IgD-negative memory B cell (primary cell): Measurements from ENCODE around the gene PTPRM. TPM values are rescaled to one million over a fixed set of nuclear protein-coding genes. Genes with fewer than 3 reads are reported as not detected.

Experiments
- H3K27ac Mint-ChIP-seq, 3 donors: one replicate each; pipeline ENCODE4 v1.8.0; 2020 to 2022; ENCODE audit warnings: mild to moderate bottlenecking in 3 of 3, mixed read lengths in 3 of 3, moderate library complexity in 1 of 3
- H3K27me3 Mint-ChIP-seq: one replicate; pipeline ENCODE4 v1.8.0; 2021; ENCODE audit warnings: mixed read lengths
- H3K36me3 Mint-ChIP-seq: one replicate; pipeline ENCODE4 v1.8.0; 2020; ENCODE audit warnings: mild to moderate bottlenecking, mixed read lengths
- H3K4me1 Mint-ChIP-seq, 3 donors: one replicate each; pipeline ENCODE4 v1.8.0; 2020 to 2022; ENCODE audit warnings: mixed read lengths in 3 of 3, mild to moderate bottlenecking in 1 of 3
- H3K4me3 Mint-ChIP-seq, 4 donors: one replicate each; pipeline ENCODE4 v1.8.0; 2020 to 2022; ENCODE audit warnings: mild to moderate bottlenecking in 4 of 4, mixed read lengths in 4 of 4, moderate library complexity in 3 of 4
- H3K9me3 Mint-ChIP-seq, 3 donors: one replicate each; pipeline ENCODE4 v1.8.0; 2020 to 2021; ENCODE audit warnings: mixed read lengths in 3 of 3, mild to moderate bottlenecking in 1 of 3
- polyA plus RNA-seq: library from polyadenylated mRNA; unstranded; fragments of 300-500 nt; fragmentation: Illumina TruSeq; gene quantifications from one replicate; pipeline ENCODE4 v1.2.3, GENCODE V29; 2021

The PTPRM gene
- polyA plus RNA-seq, 1 donor from 2014 or later = 0.61 TPM

GRCh38 chr18:7822435-7823331, 255.6 kb downstream of the PTPRM start:
- Mint-ChIP-seq H3K36me3 (peaks cover 1% of the 10 kb centered on the region), H3K27me3 (no peaks in the 10 kb centered on the region), H3K4me3 (no peak overlapping the region), H3K4me1 (no peaks in the 10 kb centered on the region), H3K9me3 (no peaks in the 10 kb centered on the region), H3K27ac (no peak overlapping the region)

DNA sequence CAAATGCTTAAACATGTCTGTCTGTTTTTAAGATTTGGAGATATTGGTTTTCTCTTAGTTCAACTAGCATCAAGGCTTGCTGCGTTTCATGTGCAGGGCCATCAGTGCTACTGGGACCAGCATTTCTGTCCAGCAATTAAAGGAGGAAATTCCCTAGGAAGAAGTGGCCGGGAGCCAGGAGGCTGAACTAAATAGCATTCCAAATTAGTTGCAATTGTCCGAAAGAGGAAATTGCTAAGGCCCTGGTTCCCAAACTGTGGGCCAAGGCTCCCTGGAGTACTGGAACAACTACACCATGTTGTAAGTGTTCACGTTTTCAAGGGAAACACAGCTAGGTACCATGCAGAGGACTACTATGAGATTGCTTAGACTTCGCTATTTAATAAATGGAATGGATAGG, 257.9 kb downstream of the PTPRM start:
- Mint-ChIP-seq H3K36me3 (no peaks in the 10 kb centered on the region), H3K4me1 (no peaks in the 10 kb centered on the region), H3K9me3 (peaks cover 0 to 1% (median 0%) of the 10 kb centered on the region in 3 donors), H3K4me3 (no peak overlapping the region), H3K27me3 (no peaks in the 10 kb centered on the region), H3K27ac (no peak overlapping the region)

- no peak overlapping the region for H3K4me3 Mint-ChIP-seq
- no peaks in the 10 kb centered on the region for H3K4me1 Mint-ChIP-seq
- H3K27me3 Mint-ChIP-seq = no peaks in the 10 kb centered on the region
- H3K36me3 Mint-ChIP-seq = peaks cover 1% of the 10 kb centered on the region
- H3K9me3 Mint-ChIP-seq = peaks cover 1 to 5% (median 5%) of the 10 kb centered on the region in 3 donors
- H3K27ac Mint-ChIP-seq = no peak overlapping the region
Measured at GRCh38 chr18:7830468-7830867, 263.4 kb downstream of the PTPRM start.

DNA sequence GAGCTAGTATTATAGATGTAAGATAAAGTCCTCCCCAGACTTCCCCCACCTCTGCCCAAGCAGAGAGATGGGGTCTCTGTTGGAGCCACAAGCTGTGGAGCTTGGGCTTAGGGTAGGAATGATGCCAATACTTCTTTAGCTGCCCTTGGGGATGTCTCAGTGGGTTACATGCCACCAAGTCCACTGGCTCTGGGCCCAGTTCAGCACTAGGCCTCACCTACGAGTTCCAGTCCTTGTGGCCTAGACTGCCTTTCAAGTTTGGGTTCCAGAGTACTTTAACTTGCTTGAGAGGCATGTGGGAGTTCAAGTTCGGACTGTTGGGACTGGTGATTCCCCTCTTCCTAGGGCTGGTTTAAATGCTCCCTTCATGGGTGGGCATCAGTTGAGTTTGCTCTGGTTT, 272.4 kb downstream of the PTPRM start:
- peaks cover 2 to 12% (median 7%) of the 10 kb centered on the region in 3 donors for H3K9me3 Mint-ChIP-seq
- H3K4me1 Mint-ChIP-seq = no peaks in the 10 kb centered on the region
- H3K36me3 Mint-ChIP-seq = no peaks in the 10 kb centered on the region
- H3K27me3 Mint-ChIP-seq = no peaks in the 10 kb centered on the region
- no peak overlapping the region for H3K27ac Mint-ChIP-seq
- no peak overlapping the region for H3K4me3 Mint-ChIP-seq

GRCh38 chr18:7840411-7840810, 273.3 kb downstream of the PTPRM start:
- H3K36me3 Mint-ChIP-seq = no peaks in the 10 kb centered on the region
- peaks cover 4 to 15% (median 13%) of the 10 kb centered on the region in 3 donors for H3K9me3 Mint-ChIP-seq
- H3K27me3 Mint-ChIP-seq = no peaks in the 10 kb centered on the region
- H3K4me1 Mint-ChIP-seq = no peaks in the 10 kb centered on the region
- H3K27ac Mint-ChIP-seq = no peak overlapping the region
- H3K4me3 Mint-ChIP-seq = no peak overlapping the region

GRCh38 chr18:7844017-7844416, 276.9 kb downstream of the PTPRM start:
- no peaks in the 10 kb centered on the region for H3K36me3 Mint-ChIP-seq
- H3K27me3 Mint-ChIP-seq = no peaks in the 10 kb centered on the region
- H3K27ac Mint-ChIP-seq = no peak overlapping the region
- H3K4me1 Mint-ChIP-seq = peaks cover 0 to 1% (median 0%) of the 10 kb centered on the region in 3 donors
- H3K9me3 Mint-ChIP-seq = peaks cover 5 to 20% (median 17%) of the 10 kb centered on the region in 3 donors
- H3K4me3 Mint-ChIP-seq = no peak overlapping the region

DNA sequence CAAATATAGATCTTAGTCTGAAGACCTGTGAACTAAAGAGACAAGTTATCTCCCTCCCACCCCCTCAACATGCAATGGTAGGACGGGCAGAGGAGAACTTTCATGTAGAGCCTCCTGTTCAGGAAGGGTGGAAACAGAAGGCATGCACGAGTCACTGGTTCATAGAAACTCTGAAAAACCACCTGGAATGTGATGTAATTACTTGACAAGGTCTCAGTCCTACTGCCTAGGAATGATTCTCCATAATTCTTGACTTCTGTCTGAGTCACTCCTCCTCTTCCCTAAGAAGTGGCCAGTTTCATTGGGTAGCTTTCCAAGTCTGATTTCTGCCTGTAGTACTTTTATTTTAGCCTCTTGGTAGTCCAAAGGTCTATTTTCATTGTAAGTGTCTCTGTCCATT, 277.3 kb downstream of the PTPRM start:
- H3K36me3 Mint-ChIP-seq = no peaks in the 10 kb centered on the region
- H3K9me3 Mint-ChIP-seq = peaks cover 5 to 20% (median 17%) of the 10 kb centered on the region in 3 donors
- H3K4me1 Mint-ChIP-seq = peaks cover 0 to 1% (median 0%) of the 10 kb centered on the region in 3 donors
- H3K27me3 Mint-ChIP-seq = no peaks in the 10 kb centered on the region
- H3K4me3 Mint-ChIP-seq = no peak overlapping the region
- H3K27ac Mint-ChIP-seq = no peak overlapping the region

DNA sequence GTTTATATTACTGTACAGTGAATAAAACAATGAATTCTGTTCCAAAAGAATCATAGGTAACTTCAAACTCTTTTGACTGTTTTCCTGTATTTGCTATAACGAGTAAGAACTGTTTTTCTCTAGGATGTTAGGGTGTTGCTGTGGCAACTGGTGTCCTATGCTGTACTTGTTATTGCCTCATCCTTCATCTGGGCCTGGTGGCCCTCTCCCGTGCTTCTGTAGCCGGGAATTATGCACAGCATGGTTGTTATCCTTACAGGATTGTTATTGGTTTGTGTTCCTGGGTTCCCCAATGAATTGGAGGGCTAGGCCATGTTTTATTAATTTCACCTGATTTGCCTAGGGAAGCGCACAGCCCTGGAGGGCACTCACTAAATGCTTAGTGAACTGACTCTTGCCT, 279.2 kb downstream of the PTPRM start:
- Mint-ChIP-seq H3K4me3 (no peak overlapping the region), H3K9me3 (peaks cover 7 to 24% (median 17%) of the 10 kb centered on the region in 3 donors), H3K27ac (no peak overlapping the region), H3K4me1 (peaks cover 0 to 1% (median 0%) of the 10 kb centered on the region in 3 donors), H3K27me3 (no peaks in the 10 kb centered on the region), H3K36me3 (no peaks in the 10 kb centered on the region)

DNA sequence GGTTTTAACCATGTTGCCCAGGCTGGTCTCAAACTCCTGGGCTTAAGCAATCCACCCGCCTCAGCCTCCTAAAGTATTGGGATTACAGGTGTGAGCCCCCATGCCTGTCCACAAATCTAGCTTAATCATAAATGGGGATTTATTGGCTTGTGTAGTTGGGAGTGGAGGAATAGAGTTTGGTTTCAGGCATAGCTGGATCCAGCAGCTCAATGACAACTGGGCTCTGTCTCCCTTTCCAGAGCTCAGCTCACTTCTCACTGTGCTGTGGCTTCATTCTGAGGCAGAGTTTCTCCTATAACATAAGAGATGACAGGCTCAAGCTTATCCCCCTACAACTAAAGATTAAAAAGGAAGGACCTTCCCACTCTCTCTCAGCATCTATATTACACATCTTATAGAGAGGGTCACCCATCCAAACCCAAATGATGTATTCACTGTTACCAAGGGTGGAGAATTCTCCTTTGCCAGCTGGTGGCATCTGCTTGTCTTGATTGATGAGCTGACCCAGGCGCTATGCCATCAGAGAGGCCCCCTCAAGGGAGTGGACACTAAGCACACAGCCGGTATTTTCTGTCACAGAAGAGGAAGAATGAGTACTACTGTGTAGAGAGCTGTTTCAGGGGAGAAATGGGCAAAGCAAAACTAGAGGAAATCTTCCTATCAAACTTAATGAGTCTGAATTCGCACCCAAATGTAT, 280.4 kb downstream of the PTPRM start:
- Mint-ChIP-seq H3K4me1 (peaks cover 0 to 1% (median 0%) of the 10 kb centered on the region in 3 donors), H3K9me3 (peaks cover 5 to 27% (median 17%) of the 10 kb centered on the region in 3 donors), H3K4me3 (peak overlapping the region in 1 of 4 donors; percentile 73), H3K27me3 (no peaks in the 10 kb centered on the region), H3K36me3 (no peaks in the 10 kb centered on the region), H3K27ac (peak overlapping the region in 1 of 3 donors; percentile 67)

- Mint-ChIP-seq H3K27me3 (no peaks in the 10 kb centered on the region), H3K36me3 (no peaks in the 10 kb centered on the region), H3K4me3 (no peak overlapping the region), H3K9me3 (peaks cover 5 to 27% (median 17%) of the 10 kb centered on the region in 3 donors), H3K4me1 (peaks cover 0 to 1% (median 0%) of the 10 kb centered on the region in 3 donors), H3K27ac (peak overlapping the region in 1 of 3 donors; percentile 67)
Measured at GRCh38 chr18:7848054-7848412, 280.9 kb downstream of the PTPRM start.

DNA sequence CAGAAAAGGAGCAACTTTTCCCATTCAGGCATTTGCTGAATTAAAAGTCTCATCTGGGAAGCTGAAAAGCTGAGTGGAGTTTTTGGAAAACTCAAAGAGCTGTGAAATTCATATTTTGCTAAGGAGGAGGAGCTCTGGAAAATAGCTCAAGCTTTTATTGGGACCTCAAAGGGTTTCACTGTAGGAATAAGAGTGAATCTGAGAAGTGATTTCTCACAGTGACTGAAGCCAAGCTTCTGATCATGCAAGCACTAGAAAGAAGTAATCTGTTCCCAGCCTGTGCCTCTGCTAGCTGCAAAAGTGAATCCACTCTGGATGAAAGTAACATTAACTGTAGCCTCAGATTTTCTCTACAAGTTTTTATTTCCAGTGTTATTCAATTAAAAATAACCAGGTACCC, 283.3 kb downstream of the PTPRM start:
- Mint-ChIP-seq H3K9me3 (peaks cover 3 to 14% (median 8%) of the 10 kb centered on the region in 3 donors), H3K27ac (no peak overlapping the region), H3K4me3 (no peak overlapping the region), H3K27me3 (no peaks in the 10 kb centered on the region), H3K36me3 (no peaks in the 10 kb centered on the region), H3K4me1 (peaks cover 0 to 1% (median 0%) of the 10 kb centered on the region in 3 donors)

DNA sequence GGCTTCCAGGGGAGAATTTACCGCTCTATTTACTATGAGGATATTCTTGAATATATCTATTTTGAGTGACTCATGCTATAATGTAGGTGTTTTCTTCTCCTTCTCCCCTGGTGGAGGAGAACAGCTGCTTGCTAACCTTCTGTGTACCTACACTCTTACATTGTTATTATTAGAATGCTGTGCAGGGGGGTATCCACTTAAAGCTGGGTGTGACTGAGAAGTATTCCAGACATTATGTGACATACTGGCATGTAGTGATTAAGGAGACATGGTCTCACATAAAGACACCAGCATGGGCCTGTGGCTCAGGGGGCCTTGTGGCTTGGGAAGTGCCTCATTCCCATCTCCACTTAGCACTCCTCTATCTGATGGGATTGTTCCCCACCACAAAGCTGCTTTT, 287.9 kb downstream of the PTPRM start:
- H3K4me3 Mint-ChIP-seq = no peak overlapping the region
- no peaks in the 10 kb centered on the region for H3K36me3 Mint-ChIP-seq
- no peaks in the 10 kb centered on the region for H3K27me3 Mint-ChIP-seq
- H3K4me1 Mint-ChIP-seq = no peaks in the 10 kb centered on the region
- H3K9me3 Mint-ChIP-seq = peaks cover 2 to 7% (median 5%) of the 10 kb centered on the region in 3 donors
- H3K27ac Mint-ChIP-seq = no peak overlapping the region

GRCh38 chr18:7855671-7856070, 288.6 kb downstream of the PTPRM start:
- Mint-ChIP-seq H3K27me3 (no peaks in the 10 kb centered on the region), H3K27ac (no peak overlapping the region), H3K4me1 (no peaks in the 10 kb centered on the region), H3K4me3 (no peak overlapping the region), H3K9me3 (peaks cover 2 to 12% (median 5%) of the 10 kb centered on the region in 3 donors), H3K36me3 (no peaks in the 10 kb centered on the region)

DNA sequence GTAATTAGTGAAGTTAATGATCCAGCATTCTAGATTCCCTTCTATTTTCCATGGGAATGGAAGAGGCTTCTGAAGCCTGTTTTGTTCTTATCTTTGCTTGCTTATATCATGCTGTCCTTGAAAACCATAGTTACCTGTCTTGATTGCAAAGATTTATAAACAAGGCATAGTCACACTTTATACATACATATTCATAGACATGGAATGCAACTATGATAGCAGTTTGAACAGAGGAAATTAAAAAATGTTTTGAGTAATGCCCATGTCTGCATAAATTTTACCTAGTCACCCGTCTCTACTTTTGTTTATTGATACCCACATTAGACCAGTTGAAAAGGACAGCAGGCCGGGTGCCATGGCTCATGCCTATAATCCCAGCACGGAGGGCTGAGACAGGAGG, 289.0 kb downstream of the PTPRM start:
- Mint-ChIP-seq H3K27ac (no peak overlapping the region), H3K4me1 (no peaks in the 10 kb centered on the region), H3K36me3 (no peaks in the 10 kb centered on the region), H3K4me3 (no peak overlapping the region), H3K9me3 (peaks cover 2 to 13% (median 7%) of the 10 kb centered on the region in 3 donors), H3K27me3 (no peaks in the 10 kb centered on the region)

GRCh38 chr18:7856733-7857132, 289.6 kb downstream of the PTPRM start:
- H3K36me3 Mint-ChIP-seq = no peaks in the 10 kb centered on the region
- H3K4me3 Mint-ChIP-seq = no peak overlapping the region
- no peak overlapping the region for H3K27ac Mint-ChIP-seq
- no peaks in the 10 kb centered on the region for H3K4me1 Mint-ChIP-seq
- peaks cover 2 to 11% (median 7%) of the 10 kb centered on the region in 3 donors for H3K9me3 Mint-ChIP-seq
- H3K27me3 Mint-ChIP-seq = no peaks in the 10 kb centered on the region
